Measurements from ENCODE around the gene CUL4B. TPM values are rescaled to one million over a fixed set of nuclear protein-coding genes. Genes with fewer than 3 reads are reported as not detected.

Gene CUL4B
- total and polyA plus RNA-seq, 9 donors, result 26.2 to 67.8 (median 47.6) TPM

GRCh38 chrX:120514236-120514635, 46.5 kb downstream of the CUL4B start:
- H3K27ac ChIP-seq, result no peak overlapping the region
- H3K4me3 ChIP-seq, result no peak overlapping the region
- intact Hi-C loops (cut with DNase I), result loop anchor here in 1 of 4 donors (10.0 kb wide), 1 partner anchor 151 kb away; no protein-coding TSS in a partner anchor
- 33 to 48% (median 42%) methylated on average over 1 of the region's 1 CpG for WGBS, 3 donors
- H3K9me3 ChIP-seq, result no peaks in the 10 kb centered on the region
- H3K4me1 ChIP-seq (ENCODE audit: insufficient read depth), result no peaks in the 10 kb centered on the region
- H3K27me3 ChIP-seq, result no peaks in the 10 kb centered on the region
- no peaks in the 10 kb centered on the region for H3K36me3 ChIP-seq
- no peak for TF ChIP-seq CTCF (IDR thresholded peaks at IDR 0.05)
- TF ChIP-seq POLR2A (IDR thresholded peaks at IDR 0.05), result no peak
- TF ChIP-seq EP300 (IDR thresholded peaks at IDR 0.05), result no peak
- DNase-seq, result no peak

DNA sequence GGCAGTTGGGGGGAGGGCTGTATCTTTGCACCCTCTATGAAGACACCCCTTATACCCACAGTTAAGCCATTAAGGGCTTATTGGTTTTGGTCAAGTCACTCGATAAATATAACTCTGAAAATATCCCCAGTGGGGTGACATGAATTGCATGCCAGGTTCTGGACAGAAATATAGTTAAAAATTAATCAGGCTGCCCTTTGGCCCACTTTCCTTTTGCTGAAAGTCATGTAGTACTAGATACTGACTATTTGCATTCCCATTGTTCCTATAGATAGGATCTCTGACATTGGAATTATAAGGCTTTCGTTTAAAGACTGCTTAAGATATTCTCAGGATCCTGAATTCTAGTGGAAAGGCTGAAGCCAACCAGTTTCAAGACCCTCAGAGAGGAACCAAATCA, 48.1 kb downstream of the CUL4B start:
- Histone ChIP-seq H3K9me3 (no peaks in the 10 kb centered on the region), H3K4me3 (no peak overlapping the region), H3K36me3 (no peaks in the 10 kb centered on the region), H3K27ac (no peak overlapping the region), H3K4me1 (ENCODE audit: insufficient read depth) (no peaks in the 10 kb centered on the region), H3K27me3 (no peaks in the 10 kb centered on the region)
- no peak for DNase-seq
- WGBS, 3 donors, result 71 to 75% (median 72%) methylated on average over 2 of the region's 2 CpGs
- intact Hi-C loops (cut with DNase I), result loop anchor here in 1 of 4 donors (10.0 kb wide), 1 partner anchor 152 kb away; no protein-coding TSS in a partner anchor
- TF ChIP-seq POLR2A (IDR thresholded peaks at IDR 0.05) (no peak), EP300 (IDR thresholded peaks at IDR 0.05) (no peak), CTCF (IDR thresholded peaks at IDR 0.05) (no peak)

DNA sequence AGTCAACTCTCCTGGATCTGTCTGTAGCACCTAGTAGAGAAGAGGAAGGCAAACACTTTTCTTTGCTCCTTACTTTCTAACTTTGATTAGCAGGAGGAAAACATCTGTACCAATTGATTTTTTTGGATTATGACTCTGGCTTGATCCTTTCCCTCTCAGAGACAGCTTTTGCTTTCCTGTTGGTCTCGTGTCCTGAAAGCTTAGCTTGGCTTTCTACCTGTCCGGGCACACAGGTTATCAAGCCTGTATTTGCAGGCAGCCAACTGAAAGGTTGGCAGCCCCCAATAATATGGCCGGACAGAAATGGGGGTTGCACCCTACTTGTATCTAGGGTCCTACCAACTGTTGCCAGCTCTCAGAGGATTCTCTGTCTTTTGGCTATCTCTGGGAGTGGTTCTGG, 48.5 kb downstream of the CUL4B start:
- WGBS, 3 donors, result 69 to 78% (median 74%) methylated on average over 3 of the region's 3 CpGs
- no peak for DNase-seq
- no peaks in the 10 kb centered on the region for H3K36me3 ChIP-seq
- H3K9me3 ChIP-seq, result no peaks in the 10 kb centered on the region
- no peaks in the 10 kb centered on the region for H3K27me3 ChIP-seq
- intact Hi-C loops (cut with DNase I), result loop anchor here in 1 of 4 donors (10.0 kb wide), 1 partner anchor 153 kb away; no protein-coding TSS in a partner anchor
- no peak for TF ChIP-seq CTCF (IDR thresholded peaks at IDR 0.05)
- no peak for TF ChIP-seq POLR2A (IDR thresholded peaks at IDR 0.05)
- no peak for TF ChIP-seq EP300 (IDR thresholded peaks at IDR 0.05)
- H3K4me3 ChIP-seq, result no peak overlapping the region
- no peaks in the 10 kb centered on the region for H3K4me1 ChIP-seq (ENCODE audit: insufficient read depth)
- H3K27ac ChIP-seq, result no peak overlapping the region

DNA sequence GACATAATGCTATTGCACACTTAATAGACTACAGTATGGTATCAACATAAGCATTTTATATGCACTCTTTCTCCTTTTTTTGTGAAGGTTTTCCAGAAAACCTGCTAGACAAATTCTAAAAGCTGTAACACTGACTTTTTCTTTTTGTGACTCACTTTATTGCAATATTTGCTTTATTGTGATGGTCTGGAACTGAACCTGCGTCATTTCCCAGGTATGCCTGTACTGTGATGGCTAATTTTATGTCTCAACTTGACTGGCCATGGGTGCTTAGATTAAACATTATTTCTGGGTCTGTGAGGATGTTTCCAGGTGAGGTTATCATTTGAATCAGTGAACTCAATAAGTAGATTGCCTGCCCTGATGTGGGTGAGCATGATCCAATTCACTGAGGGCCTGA, 56.2 kb downstream of the CUL4B start:
- 55 to 77% (median 72%) methylated on average over 1 of the region's 1 CpG for WGBS, 3 donors
- TF ChIP-seq EP300 (IDR thresholded peaks at IDR 0.05) (no peak), CTCF (IDR thresholded peaks at IDR 0.05) (no peak), POLR2A (IDR thresholded peaks at IDR 0.05) (no peak)
- Histone ChIP-seq H3K9me3 (no peaks in the 10 kb centered on the region), H3K27ac (no peak overlapping the region), H3K4me3 (no peak overlapping the region), H3K27me3 (no peaks in the 10 kb centered on the region), H3K4me1 (ENCODE audit: insufficient read depth) (no peaks in the 10 kb centered on the region), H3K36me3 (no peaks in the 10 kb centered on the region)
- intact Hi-C loops (cut with DNase I), result no loop called here
- DNase-seq, result no peak
